Astrocyte of the spinal cord (primary cell): ENCODE results near the gene LCMT2.

ENCODE experiments used
- DNase-seq: peaks from one replicate; pipeline ENCODE4 v3.0.0; 2011; ENCODE audit warnings: low read depth, low spot score
- H3K4me3 ChIP-seq: 2 replicates; pipeline ENCODE4 v1.5.1; 2011; ENCODE audit warnings: low read depth, mild to moderate bottlenecking, low read length, moderate library complexity
- CTCF ChIP-seq: IDR thresholded peaks from 2 replicates; pipeline ENCODE4 v1.5.1; 2012; ENCODE audit warnings: low read depth, mild to moderate bottlenecking, low read length, inconsistent platforms
- in situ Hi-C: cut with HindIII; loops from 2 replicates; pipeline ENCODE4 v1.10.0; 2017; ENCODE audit warnings: low sequenced_read_pairs

Gene LCMT2

DNA sequence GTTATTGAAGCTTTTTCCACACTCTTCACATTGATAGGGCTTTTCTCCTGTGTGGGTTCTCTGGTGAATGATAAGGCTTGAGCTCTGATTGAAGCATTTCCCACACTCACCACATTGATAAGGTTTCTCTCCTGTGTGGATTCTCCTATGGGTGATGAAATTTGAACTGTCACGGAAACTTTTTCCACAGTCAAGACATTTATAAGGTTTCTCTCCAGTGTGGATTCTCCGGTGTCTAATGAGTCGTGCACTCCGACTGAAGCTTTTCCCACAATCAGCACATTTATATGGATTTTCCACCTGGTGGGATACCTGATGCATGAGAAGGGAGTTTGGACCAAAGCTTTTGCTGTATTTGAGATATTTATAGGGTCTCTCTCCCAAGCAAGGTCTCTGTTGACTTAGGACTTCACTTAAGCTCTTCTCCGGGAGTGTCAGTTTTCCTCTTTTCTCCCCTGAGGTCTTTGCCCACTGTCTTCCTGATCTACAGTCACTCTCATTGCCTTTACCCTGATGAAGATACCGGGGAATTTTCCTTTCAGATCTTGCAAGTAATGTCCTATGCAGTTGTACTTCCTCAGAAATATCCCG lies 31.0 kb upstream of the LCMT2 start:
- in situ Hi-C loops, result no loop called here
- no peak for DNase-seq
- TF ChIP-seq CTCF, result no peak
- H3K4me3 ChIP-seq, result no peak overlapping the region

- no peak overlapping the region for H3K4me3 ChIP-seq
- in situ Hi-C loops, result no loop called here
- TF ChIP-seq CTCF, result no peak
- no peak for DNase-seq
Observed at GRCh38 chr15:43360821-43361220, 30.4 kb upstream of the LCMT2 start.

GRCh38 chr15:43352693-43353382 lies 22.5 kb upstream of the LCMT2 start:
- in situ Hi-C loops, result no loop called here
- DNase-seq, result no peak
- TF ChIP-seq CTCF, result no peak
- H3K4me3 ChIP-seq, result no peak overlapping the region

DNA sequence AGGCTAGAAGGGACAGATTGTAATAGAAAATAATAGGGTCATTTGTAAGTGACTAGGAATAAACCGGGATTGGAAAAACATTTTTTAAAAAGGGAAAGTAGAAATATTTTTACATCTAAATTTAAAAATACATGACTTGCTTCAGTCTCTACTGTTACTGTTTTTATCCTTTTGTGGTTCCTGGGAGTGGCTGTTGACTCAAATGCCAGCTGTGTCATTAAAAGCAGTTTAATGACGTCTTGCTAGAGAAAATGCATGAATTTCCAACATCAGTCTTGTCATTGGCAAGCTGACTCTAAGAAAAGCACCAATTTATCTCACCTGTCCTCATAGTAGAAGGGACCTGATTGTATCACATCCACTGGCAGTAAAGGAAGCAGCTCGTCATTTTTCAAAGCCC lies 16.7 kb upstream of the LCMT2 start:
- DNase-seq, result no peak
- no peak overlapping the region for H3K4me3 ChIP-seq
- in situ Hi-C loops, result no loop called here
- no peak for TF ChIP-seq CTCF

DNA sequence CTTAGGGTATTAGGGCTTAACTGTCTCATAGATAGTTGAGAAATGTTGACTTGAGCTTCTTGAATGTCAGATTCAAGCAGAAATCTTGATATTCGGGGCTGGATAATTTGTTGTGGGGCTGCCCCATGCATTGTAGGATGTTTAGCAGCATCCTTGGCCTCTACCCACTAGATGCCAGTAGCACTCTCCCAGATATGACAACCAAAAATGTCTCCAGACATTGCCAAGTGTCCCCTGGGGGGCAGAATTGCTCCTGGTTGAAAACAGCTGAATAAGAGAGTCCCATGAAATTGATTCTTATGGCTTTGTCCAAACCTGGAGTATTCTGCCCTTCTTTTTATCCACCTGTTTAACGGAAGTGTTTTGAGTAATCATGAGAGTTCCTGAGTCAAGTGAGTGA lies 15.9 kb upstream of the LCMT2 start:
- DNase-seq, result no peak
- no peak for TF ChIP-seq CTCF
- in situ Hi-C loops, result no loop called here
- no peak overlapping the region for H3K4me3 ChIP-seq

DNA sequence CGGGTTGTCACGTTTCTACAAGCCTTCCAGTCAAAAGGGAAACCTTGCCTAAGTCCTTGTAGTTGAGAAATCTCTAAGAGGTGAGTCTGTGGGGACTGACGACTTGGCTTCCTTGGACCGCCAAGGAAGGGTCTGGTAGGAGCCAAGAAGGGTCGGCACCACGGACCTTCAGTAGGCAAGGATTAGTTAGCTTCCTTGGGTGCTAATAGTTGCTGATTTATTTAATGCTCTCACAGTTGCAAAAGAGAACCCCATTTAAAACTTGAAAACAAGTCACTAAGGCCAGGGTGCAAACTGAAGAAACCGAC lies 361 bp upstream of the LCMT2 start:
- no peak for DNase-seq
- peak overlapping the region; percentile 72 for H3K4me3 ChIP-seq
- TF ChIP-seq CTCF, result no peak
- in situ Hi-C loops, result no loop called here
